Measurements from ENCODE around the gene ZNRF2.

DNA sequence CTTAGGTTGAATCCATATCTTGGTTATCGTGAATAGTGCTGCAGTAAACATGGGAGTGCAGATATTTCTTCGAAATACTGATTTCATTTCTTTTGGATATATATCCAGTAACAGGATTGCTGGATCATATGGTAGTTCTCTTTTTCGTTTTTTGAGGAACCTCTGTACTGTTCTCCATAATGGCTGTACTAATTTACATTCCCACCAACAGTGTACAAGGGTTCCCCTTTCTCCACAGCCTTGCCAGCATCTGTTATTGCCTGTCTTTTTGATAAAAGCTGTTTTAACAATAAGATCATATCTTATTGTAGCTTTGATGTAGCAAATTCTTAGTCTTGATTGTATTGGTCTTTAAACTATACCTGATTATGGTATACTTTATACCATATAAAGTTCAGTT lies 45.3 kb downstream of the ZNRF2 start:
- TF ChIP-seq, protein P1, sequence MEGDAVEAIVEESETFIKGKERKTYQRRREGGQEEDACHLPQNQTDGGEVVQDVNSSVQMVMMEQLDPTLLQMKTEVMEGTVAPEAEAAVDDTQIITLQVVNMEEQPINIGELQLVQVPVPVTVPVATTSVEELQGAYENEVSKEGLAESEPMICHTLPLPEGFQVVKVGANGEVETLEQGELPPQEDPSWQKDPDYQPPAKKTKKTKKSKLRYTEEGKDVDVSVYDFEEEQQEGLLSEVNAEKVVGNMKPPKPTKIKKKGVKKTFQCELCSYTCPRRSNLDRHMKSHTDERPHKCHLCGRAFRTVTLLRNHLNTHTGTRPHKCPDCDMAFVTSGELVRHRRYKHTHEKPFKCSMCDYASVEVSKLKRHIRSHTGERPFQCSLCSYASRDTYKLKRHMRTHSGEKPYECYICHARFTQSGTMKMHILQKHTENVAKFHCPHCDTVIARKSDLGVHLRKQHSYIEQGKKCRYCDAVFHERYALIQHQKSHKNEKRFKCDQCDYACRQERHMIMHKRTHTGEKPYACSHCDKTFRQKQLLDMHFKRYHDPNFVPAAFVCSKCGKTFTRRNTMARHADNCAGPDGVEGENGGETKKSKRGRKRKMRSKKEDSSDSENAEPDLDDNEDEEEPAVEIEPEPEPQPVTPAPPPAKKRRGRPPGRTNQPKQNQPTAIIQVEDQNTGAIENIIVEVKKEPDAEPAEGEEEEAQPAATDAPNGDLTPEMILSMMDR (IDR thresholded peaks at IDR 0.05; ENCODE audit: insufficient read depth, low read length, poor library complexity, severe bottlenecking), result no peak
- no peak for TF ChIP-seq EZH2phosphoT487 (conservative IDR thresholded peaks at IDR 0.05; ENCODE audit: low read length)

All from SU-DHL-6 (cell line).